HL-60 (cell line): ENCODE measurements around the gene SPATA2.
"Not testable (repeated sequence)": the region's sequence is repeated elsewhere in the genome, so short reads cannot be mapped to it uniquely, and the experiment has no call there.

ENCODE experiments used
- DNase-seq, 2 experiments: peaks; one replicate each; pipeline ENCODE4 v3.0.0-alpha.2; 2010 to 2020; ENCODE audit warnings: low read depth in 1 of 2, low spot score in 1 of 2
- H3K27ac ChIP-seq: fragments of 250-450 bp; sonication (Bioruptor Pico); replicated peaks from 2 replicates; pipeline ENCODE4 v1.5.1; 2020; ENCODE audit warnings: mild to moderate bottlenecking, moderate library complexity
- H3K27me3 ChIP-seq: fragments of 250-450 bp; sonication (Bioruptor Pico); 2 replicates; pipeline ENCODE4 v1.5.1; 2021; ENCODE audit warnings: mild to moderate bottlenecking, moderate library complexity; ENCODE audit not compliant: insufficient read depth, poor library complexity, severe bottlenecking
- H3K4me3 ChIP-seq: replicated peaks from 2 replicates; pipeline ENCODE4 v1.5.1; 2011; ENCODE audit warnings: mild to moderate bottlenecking, control low read depth, low read length; ENCODE audit not compliant: insufficient read depth
- CTCF ChIP-seq: IDR thresholded peaks from one replicate; pipeline ENCODE4 v1.5.1; 2011; ENCODE audit warnings: low read length, control low read depth, inconsistent platforms; ENCODE audit not compliant: insufficient read depth
- GABPA ChIP-seq: IDR thresholded peaks from 2 replicates; pipeline ENCODE4 v1.6.1; 2012; ENCODE audit warnings: low read depth
- POLR2AphosphoS5 ChIP-seq: IDR thresholded peaks from 2 replicates; pipeline ENCODE4 v1.6.1; 2012; ENCODE audit warnings: low read depth
- SPI1 ChIP-seq: IDR thresholded peaks from 2 replicates; pipeline ENCODE4 v1.6.1; 2012; ENCODE audit warnings: low read depth, mild to moderate bottlenecking, borderline replicate concordance
- long read RNA-seq: library from polyadenylated mRNA; unstranded; transcript quantifications from one replicate; pipeline ENCODE4 v2.0.0, GENCODE V29; 2020
- TF ChIP-seq, protein P1 (sequence below): IDR thresholded peaks from 2 replicates; pipeline ENCODE4 v1.6.1; 2012; ENCODE audit warnings: low read depth; ENCODE audit not compliant: insufficient replicate concordance

Gene SPATA2, protein sequence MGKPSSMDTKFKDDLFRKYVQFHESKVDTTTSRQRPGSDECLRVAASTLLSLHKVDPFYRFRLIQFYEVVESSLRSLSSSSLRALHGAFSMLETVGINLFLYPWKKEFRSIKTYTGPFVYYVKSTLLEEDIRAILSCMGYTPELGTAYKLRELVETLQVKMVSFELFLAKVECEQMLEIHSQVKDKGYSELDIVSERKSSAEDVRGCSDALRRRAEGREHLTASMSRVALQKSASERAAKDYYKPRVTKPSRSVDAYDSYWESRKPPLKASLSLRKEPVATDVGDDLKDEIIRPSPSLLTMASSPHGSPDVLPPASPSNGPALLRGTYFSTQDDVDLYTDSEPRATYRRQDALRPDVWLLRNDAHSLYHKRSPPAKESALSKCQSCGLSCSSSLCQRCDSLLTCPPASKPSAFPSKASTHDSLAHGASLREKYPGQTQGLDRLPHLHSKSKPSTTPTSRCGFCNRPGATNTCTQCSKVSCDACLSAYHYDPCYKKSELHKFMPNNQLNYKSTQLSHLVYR
- long read RNA-seq, full-length matches to known transcripts = 29 of 35 reads
- long read RNA-seq, partial matches to known transcripts = 4 of 35 reads
- long read RNA-seq, other reads (novel, unspliced or antisense) = 2 of 35 reads

- TF ChIP-seq CTCF (no peak), GABPA (peak; percentile 98)
- H3K27me3 ChIP-seq = no peaks in the 10 kb centered on the region
- DNase-seq = peak; percentile 96
- H3K4me3 ChIP-seq = peak within 1 kb of the TSS; percentile 92
- H3K27ac ChIP-seq = peak within 1 kb of the TSS; percentile 97
Measured at GRCh38 chr20:49915380-49916145, at the start of gene SPATA2. Gene SPATA2 (minus strand): TSS chr20:49915529. CDS start chr20:49908490, 7,039 bp downstream.

DNA sequence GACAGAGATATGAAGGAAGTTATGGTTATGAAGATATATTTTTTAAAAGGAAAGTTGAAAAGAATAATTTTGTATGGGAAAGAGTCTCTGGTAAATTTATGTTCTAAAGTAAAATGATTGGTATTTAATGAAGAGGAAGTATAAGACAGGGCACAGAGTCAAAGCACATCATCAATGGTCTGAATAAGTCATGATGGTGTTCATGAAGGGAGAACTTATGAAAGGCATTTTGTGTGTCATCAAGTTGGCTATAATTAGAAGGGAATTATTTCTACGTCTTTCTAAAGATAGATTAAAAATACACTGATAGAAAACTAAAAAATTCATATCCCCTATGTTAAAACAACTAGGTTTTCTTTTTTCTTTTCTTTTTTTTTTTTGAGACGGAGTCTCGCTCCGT, 46.1 kb upstream of the SPATA2 start:
- no peak for DNase-seq
- no peak for TF ChIP-seq CTCF
- no peak overlapping the region for H3K4me3 ChIP-seq
- H3K27me3 ChIP-seq = no peaks in the 10 kb centered on the region
- no peak overlapping the region for H3K27ac ChIP-seq

DNA sequence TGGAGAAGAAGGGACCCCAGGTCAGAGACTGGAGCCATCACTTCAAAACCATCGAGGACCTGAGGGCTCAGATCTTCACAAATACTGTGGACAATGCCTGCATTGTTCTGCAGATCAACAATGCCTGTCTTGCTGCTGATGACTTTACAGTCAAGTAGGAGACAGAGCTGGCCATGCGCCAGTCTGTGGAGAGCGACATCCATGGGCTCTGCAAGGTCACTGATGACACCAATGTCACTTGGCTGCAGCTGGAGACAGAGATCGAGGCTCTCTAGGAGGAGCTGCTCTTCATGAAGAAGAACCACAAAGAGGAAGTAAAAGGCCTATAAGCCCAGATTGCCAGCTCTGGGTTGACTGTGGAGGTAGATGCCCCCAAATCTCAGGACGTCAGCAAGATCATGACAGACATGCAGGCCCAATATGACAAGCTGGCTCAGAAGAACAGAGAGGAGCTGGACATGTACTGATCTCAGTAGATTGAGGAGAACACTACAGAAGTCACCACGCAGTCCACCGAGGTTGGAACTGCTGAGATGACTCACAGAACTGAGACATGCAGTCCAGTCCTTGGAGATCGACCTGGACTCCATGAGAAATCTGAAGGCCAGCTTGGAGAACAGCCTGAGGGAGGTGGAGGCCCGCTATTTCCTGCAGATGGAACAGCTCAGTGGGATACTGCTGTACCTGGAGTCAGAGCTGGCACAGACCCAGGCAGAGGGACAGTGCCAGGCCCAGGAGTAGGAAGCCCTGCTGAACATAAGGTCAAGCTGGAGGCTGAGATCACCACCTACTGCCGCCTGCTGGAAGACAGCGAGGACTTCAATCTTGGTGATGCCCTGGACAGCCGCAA, 42.0 kb upstream of the SPATA2 start:
- peak in 1 of 2 experiments; percentile 83 for DNase-seq
- H3K27me3 ChIP-seq, H3K27ac ChIP-seq, H3K4me3 ChIP-seq: not testable (repeated sequence)
- peak; percentile 32; the same call in 1 of the 2 replicates for TF ChIP-seq POLR2AphosphoS5

DNA sequence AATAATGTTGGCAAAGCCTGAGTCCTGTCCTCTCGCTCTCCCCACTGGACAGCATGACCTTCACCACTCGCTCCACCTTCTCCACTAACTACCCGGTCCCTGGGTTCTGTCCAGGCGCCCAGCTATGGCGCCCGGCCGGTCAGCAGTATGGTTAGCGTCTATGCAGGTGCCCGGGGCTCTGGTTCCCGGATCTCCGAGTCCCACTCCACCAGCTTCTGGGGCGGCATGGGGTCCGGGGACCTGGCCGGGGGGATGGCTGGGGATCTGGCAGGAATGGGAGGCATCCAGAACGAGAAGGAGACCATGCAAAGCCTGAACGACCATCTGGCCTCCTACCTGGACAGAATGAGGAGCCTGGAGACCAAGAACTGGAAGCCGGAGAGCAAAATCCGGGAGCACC, 41.4 kb upstream of the SPATA2 start:
- TF ChIP-seq, protein P1, sequence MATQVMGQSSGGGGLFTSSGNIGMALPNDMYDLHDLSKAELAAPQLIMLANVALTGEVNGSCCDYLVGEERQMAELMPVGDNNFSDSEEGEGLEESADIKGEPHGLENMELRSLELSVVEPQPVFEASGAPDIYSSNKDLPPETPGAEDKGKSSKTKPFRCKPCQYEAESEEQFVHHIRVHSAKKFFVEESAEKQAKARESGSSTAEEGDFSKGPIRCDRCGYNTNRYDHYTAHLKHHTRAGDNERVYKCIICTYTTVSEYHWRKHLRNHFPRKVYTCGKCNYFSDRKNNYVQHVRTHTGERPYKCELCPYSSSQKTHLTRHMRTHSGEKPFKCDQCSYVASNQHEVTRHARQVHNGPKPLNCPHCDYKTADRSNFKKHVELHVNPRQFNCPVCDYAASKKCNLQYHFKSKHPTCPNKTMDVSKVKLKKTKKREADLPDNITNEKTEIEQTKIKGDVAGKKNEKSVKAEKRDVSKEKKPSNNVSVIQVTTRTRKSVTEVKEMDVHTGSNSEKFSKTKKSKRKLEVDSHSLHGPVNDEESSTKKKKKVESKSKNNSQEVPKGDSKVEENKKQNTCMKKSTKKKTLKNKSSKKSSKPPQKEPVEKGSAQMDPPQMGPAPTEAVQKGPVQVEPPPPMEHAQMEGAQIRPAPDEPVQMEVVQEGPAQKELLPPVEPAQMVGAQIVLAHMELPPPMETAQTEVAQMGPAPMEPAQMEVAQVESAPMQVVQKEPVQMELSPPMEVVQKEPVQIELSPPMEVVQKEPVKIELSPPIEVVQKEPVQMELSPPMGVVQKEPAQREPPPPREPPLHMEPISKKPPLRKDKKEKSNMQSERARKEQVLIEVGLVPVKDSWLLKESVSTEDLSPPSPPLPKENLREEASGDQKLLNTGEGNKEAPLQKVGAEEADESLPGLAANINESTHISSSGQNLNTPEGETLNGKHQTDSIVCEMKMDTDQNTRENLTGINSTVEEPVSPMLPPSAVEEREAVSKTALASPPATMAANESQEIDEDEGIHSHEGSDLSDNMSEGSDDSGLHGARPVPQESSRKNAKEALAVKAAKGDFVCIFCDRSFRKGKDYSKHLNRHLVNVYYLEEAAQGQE = no peak
- no peak for TF ChIP-seq SPI1
- TF ChIP-seq POLR2AphosphoS5 = no peak
- no peak for TF ChIP-seq GABPA
- no peak for TF ChIP-seq CTCF
- no peak for DNase-seq

DNA sequence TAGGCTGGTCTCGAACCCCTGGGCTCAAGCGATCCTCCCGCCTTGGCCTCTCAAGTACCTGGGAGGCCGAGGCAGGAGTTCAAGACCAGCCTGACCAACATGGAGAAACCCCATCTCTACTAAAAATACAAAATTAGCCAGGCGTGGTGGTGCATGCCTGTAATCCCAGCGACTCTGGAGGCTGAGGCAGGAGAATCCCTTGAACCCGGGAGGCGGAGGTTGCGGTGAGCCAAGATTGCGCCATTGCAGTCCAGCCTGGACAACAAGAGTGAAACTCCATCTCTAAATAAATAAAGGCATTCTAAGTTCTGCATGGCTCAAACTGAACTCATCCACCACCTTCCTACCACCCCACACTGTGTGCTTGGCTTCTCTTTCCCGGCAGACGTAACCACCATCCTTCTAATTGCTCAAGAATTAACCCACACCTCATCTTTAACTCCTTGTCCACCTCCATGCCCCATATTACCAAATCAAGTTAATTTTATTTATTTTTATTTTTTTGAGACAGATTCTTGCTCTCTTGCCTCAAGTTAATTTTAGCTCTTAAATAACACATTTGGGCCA, 40.6 kb upstream of the SPATA2 start:
- not testable (repeated sequence) for DNase-seq, H3K27me3 ChIP-seq, H3K4me3 ChIP-seq, H3K27ac ChIP-seq

More for the DNA sequence above, 41.4 kb upstream of the SPATA2 start:
- H3K27me3 ChIP-seq = no peaks in the 10 kb centered on the region
- H3K4me3 ChIP-seq = no peak overlapping the region
- H3K27ac ChIP-seq = no peak overlapping the region
